ENCODE results near the gene CMTM8. TPM values are rescaled to one million over a fixed set of nuclear protein-coding genes. Genes with fewer than 3 reads are reported as not detected.

CMTM8 gene
- total RNA-seq, 2 experiments from 2014 or later = 11.6 to 13.0 TPM

GRCh38 chr3:32301426-32301825, 62.9 kb downstream of the CMTM8 start:
- intact Hi-C loops (cut with micrococcal nuclease) = loop anchor here (5.0 kb wide), 1 partner anchor 189 kb away; no protein-coding TSS in a partner anchor
- Mint-ChIP-seq H3K27ac (peak overlapping the region; percentile 21), H3K4me1 (ENCODE audit: low read depth) (peaks cover 74% of the 10 kb centered on the region), H3K36me3 (no peaks in the 10 kb centered on the region), H3K9me3 (no peaks in the 10 kb centered on the region), H3K27me3 (no peaks in the 10 kb centered on the region), H3K4me3 (no peak overlapping the region)
- POLR2A ChIA-PET = interaction anchor here (0.6 to 1.0 kb wide), 2 partner anchors 94 to 770 kb away, joined by 3 read pairs; no protein-coding TSS in a partner anchor
- CTCF ChIA-PET = interaction anchor here (0.7 to 3.4 kb wide), 6 partner anchors 11 to 125 kb away, joined by 3 to 22 read pairs (median 9); no protein-coding TSS in a partner anchor
- no peak for DNase-seq

- no peak for DNase-seq
- H3K4me1 Mint-ChIP-seq (ENCODE audit: low read depth) = peaks cover 66% of the 10 kb centered on the region
Observed at GRCh38 chr3:32302601-32303398, 64.3 kb downstream of the CMTM8 start.

GRCh38 chr3:32303399-32303747, 64.9 kb downstream of the CMTM8 start:
- Mint-ChIP-seq H3K4me1 (ENCODE audit: low read depth) (peaks cover 64% of the 10 kb centered on the region), H3K27me3 (no peaks in the 10 kb centered on the region), H3K36me3 (no peaks in the 10 kb centered on the region), H3K9me3 (no peaks in the 10 kb centered on the region), H3K4me3 (peak overlapping the region; percentile 60), H3K27ac (peak overlapping the region; percentile 86)
- ChIA-PET POLR2A (interaction anchor here (1.2 kb wide), 1 partner anchor 11 kb away, joined by 3 read pairs; no protein-coding TSS in a partner anchor), CTCF (interaction anchor here (1.6 to 3.4 kb wide), 6 partner anchors 9 to 165 kb away, joined by 5 to 17 read pairs (median 7); no protein-coding TSS in a partner anchor)
- peak; percentile 35 for DNase-seq
- intact Hi-C loops (cut with micrococcal nuclease) = loop anchor here (1.0 to 5.0 kb wide), 2 partner anchors 11 to 191 kb away; no protein-coding TSS in a partner anchor

More at GRCh38 chr3:32302601-32303398, 64.3 kb downstream of the CMTM8 start:
- Mint-ChIP-seq H3K4me3 (peak overlapping the region; percentile 60), H3K9me3 (no peaks in the 10 kb centered on the region), H3K27me3 (no peaks in the 10 kb centered on the region), H3K36me3 (no peaks in the 10 kb centered on the region), H3K27ac (peak overlapping the region; percentile 86)
- intact Hi-C loops (cut with micrococcal nuclease) = loop anchor here (1.0 to 5.0 kb wide), 2 partner anchors 12 to 190 kb away; no protein-coding TSS in a partner anchor
- ChIA-PET CTCF (interaction anchor here (0.9 to 3.4 kb wide), 8 partner anchors 8 to 165 kb away, joined by 3 to 22 read pairs (median 7); no protein-coding TSS in a partner anchor), POLR2A (interaction anchor here (1.0 to 1.2 kb wide), 2 partner anchors 11 to 93 kb away, joined by 3 read pairs; no protein-coding TSS in a partner anchor)

GRCh38 chr3:32303977-32304881, 65.7 kb downstream of the CMTM8 start:
- H3K4me3 Mint-ChIP-seq = no peak overlapping the region
- intact Hi-C loops (cut with micrococcal nuclease) = loop anchor here (1.0 to 5.0 kb wide), 2 partner anchors 10 to 192 kb away; no protein-coding TSS in a partner anchor
- no peak for DNase-seq
- POLR2A ChIA-PET = interaction anchor here (0.5 to 1.2 kb wide), 2 partner anchors 10 to 758 kb away, joined by 3 read pairs; no protein-coding TSS in a partner anchor
- CTCF ChIA-PET = interaction anchor here (0.6 to 2.2 kb wide), 9 partner anchors 8 to 266 kb away, joined by 3 to 8 read pairs (median 4); partner anchors contain the start of gene DYNC1LI1
- peak overlapping the region; percentile 8 for H3K27ac Mint-ChIP-seq
- no peaks in the 10 kb centered on the region for H3K27me3 Mint-ChIP-seq
- no peaks in the 10 kb centered on the region for H3K9me3 Mint-ChIP-seq
- H3K4me1 Mint-ChIP-seq (ENCODE audit: low read depth) = peaks cover 64% of the 10 kb centered on the region
- H3K36me3 Mint-ChIP-seq = no peaks in the 10 kb centered on the region

GRCh38 chr3:32305361-32305876, 66.9 kb downstream of the CMTM8 start:
- CTCF ChIA-PET = interaction anchor here (1.6 kb wide), 1 partner anchor 65 kb away, joined by 4 read pairs; no protein-coding TSS in a partner anchor
- H3K4me3 Mint-ChIP-seq = no peak overlapping the region
- H3K4me1 Mint-ChIP-seq (ENCODE audit: low read depth) = peaks cover 63% of the 10 kb centered on the region
- DNase-seq = no peak
- H3K27ac Mint-ChIP-seq = no peak overlapping the region
- POLR2A ChIA-PET = no interaction called here
- H3K36me3 Mint-ChIP-seq = no peaks in the 10 kb centered on the region
- intact Hi-C loops (cut with micrococcal nuclease) = no loop called here
- no peaks in the 10 kb centered on the region for H3K9me3 Mint-ChIP-seq
- no peaks in the 10 kb centered on the region for H3K27me3 Mint-ChIP-seq

GRCh38 chr3:32306072-32306471, 67.6 kb downstream of the CMTM8 start:
- Mint-ChIP-seq H3K27me3 (no peaks in the 10 kb centered on the region), H3K4me1 (ENCODE audit: low read depth) (peaks cover 61% of the 10 kb centered on the region), H3K27ac (no peak overlapping the region), H3K9me3 (no peaks in the 10 kb centered on the region), H3K36me3 (no peaks in the 10 kb centered on the region), H3K4me3 (no peak overlapping the region)
- CTCF ChIA-PET = interaction anchor here (1.7 kb wide), 1 partner anchor 8 kb away, joined by 9 read pairs; no protein-coding TSS in a partner anchor
- intact Hi-C loops (cut with micrococcal nuclease) = no loop called here
- DNase-seq = no peak
- POLR2A ChIA-PET = no interaction called here

- Mint-ChIP-seq H3K36me3 (no peaks in the 10 kb centered on the region), H3K9me3 (no peaks in the 10 kb centered on the region), H3K4me3 (no peak overlapping the region), H3K27ac (no peak overlapping the region), H3K27me3 (no peaks in the 10 kb centered on the region), H3K4me1 (ENCODE audit: low read depth) (peaks cover 58% of the 10 kb centered on the region)
- ChIA-PET CTCF (interaction anchor here (1.1 to 1.7 kb wide), 3 partner anchors 10 to 68 kb away, joined by 3 to 9 read pairs (median 4); no protein-coding TSS in a partner anchor), POLR2A (no interaction called here)
- intact Hi-C loops (cut with micrococcal nuclease) = no loop called here
- no peak for DNase-seq
Observed at GRCh38 chr3:32307591-32307990, 69.1 kb downstream of the CMTM8 start.

- Mint-ChIP-seq H3K27ac (no peak overlapping the region), H3K4me1 (ENCODE audit: low read depth) (peaks cover 58% of the 10 kb centered on the region), H3K4me3 (no peak overlapping the region), H3K27me3 (no peaks in the 10 kb centered on the region), H3K36me3 (no peaks in the 10 kb centered on the region), H3K9me3 (no peaks in the 10 kb centered on the region)
- ChIA-PET POLR2A (no interaction called here), CTCF (interaction anchor here (1.1 kb wide), 1 partner anchor 12 kb away, joined by 3 read pairs; no protein-coding TSS in a partner anchor)
- intact Hi-C loops (cut with micrococcal nuclease) = no loop called here
- no peak for DNase-seq
Observed at GRCh38 chr3:32308378-32308777, 69.9 kb downstream of the CMTM8 start.

- no peaks in the 10 kb centered on the region for H3K27me3 Mint-ChIP-seq
- peaks cover 55% of the 10 kb centered on the region for H3K4me1 Mint-ChIP-seq (ENCODE audit: low read depth)
- POLR2A ChIA-PET = no interaction called here
Observed at GRCh38 chr3:32309654-32310242, 71.3 kb downstream of the CMTM8 start.

GRCh38 chr3:32310336-32310735, 71.9 kb downstream of the CMTM8 start:
- ChIA-PET CTCF (interaction anchor here (0.8 to 4.3 kb wide), 2 partner anchors 13 to 24 kb away, joined by 8 to 19 read pairs; no protein-coding TSS in a partner anchor), POLR2A (no interaction called here)
- H3K4me3 Mint-ChIP-seq = no peak overlapping the region
- no peak overlapping the region for H3K27ac Mint-ChIP-seq
- no peaks in the 10 kb centered on the region for H3K36me3 Mint-ChIP-seq
- H3K4me1 Mint-ChIP-seq (ENCODE audit: low read depth) = peaks cover 50% of the 10 kb centered on the region
- no peak for DNase-seq
- intact Hi-C loops (cut with micrococcal nuclease) = no loop called here
- H3K9me3 Mint-ChIP-seq = no peaks in the 10 kb centered on the region
- no peaks in the 10 kb centered on the region for H3K27me3 Mint-ChIP-seq

More at GRCh38 chr3:32309654-32310242, 71.3 kb downstream of the CMTM8 start:
- intact Hi-C loops (cut with micrococcal nuclease) = no loop called here
- H3K9me3 Mint-ChIP-seq = no peaks in the 10 kb centered on the region
- no peak overlapping the region for H3K4me3 Mint-ChIP-seq
- no peak overlapping the region for H3K27ac Mint-ChIP-seq
- H3K36me3 Mint-ChIP-seq = no peaks in the 10 kb centered on the region
- CTCF ChIA-PET = interaction anchor here (0.6 to 4.3 kb wide), 2 partner anchors 25 to 70 kb away, joined by 3 to 19 read pairs; no protein-coding TSS in a partner anchor
- DNase-seq = no peak

Data from activated CD4-positive, alpha-beta memory T cell treated with anti-CD3 and anti-CD28 coated beads for 36 hours (primary cell).